A549 (cell line): ENCODE results near the gene TMBIM1. TPM values are rescaled to one million over a fixed set of nuclear protein-coding genes. Genes with fewer than 3 reads are reported as not detected.

Experiments
- ATAC-seq, 2 experiments: fragments of 200-7000 bp in 1 of 2; fragments of >200 bp in 1 of 2; cut with Nextera tagmentation in 1 of 2; cut with Tn5 transposase in 1 of 2; 3 replicates each; pipeline versions ENCODE4 v1.8.0 to v1.9.1; 2018 to 2020; ENCODE audit warnings: mild to moderate bottlenecking in 1 of 2, moderate library complexity in 1 of 2
- CTCF ChIA-PET: fragments of 300-600 bp; sonication (Branson Sonifier 250); formaldehyde crosslinking; extraction: SDS; loops from one replicate; lab custom pipeline; 2021; ENCODE audit warnings: antibody characterized with exemption, inconsistent platforms; lab: Yijun Ruan, JAX
- POLR2A ChIA-PET: fragments of 350-600 bp; formaldehyde crosslinking; extraction: SDS; loops from one replicate; lab custom pipeline; 2021; ENCODE audit warnings: antibody characterized with exemption, inconsistent platforms; lab: Yijun Ruan, JAX
- DNase-seq, 2 experiments: peaks; one replicate each; pipeline versions ENCODE4 v3.0.0 to v3.0.0-alpha.2; 2011 to 2016; ENCODE audit warnings: low read depth in 1 of 2, low spot score in 1 of 2
- FAIRE-seq: peaks from 2 replicates; lab custom pipeline; 2011; peaks lifted over from hg19 to GRCh38; lab: Jason Lieb, UNC
- H3K27ac ChIP-seq, 2 experiments: fragments of >200 bp; sonication (Bioruptor Twin); formaldehyde crosslinking; 3 replicates each; pipeline ENCODE4 v1.5.1; 2016 to 2017
- H3K4me1 ChIP-seq: fragments of >200 bp; sonication (Bioruptor Twin); formaldehyde crosslinking; 3 replicates; pipeline ENCODE4 v1.6.1; 2016
- H3K4me2 ChIP-seq: fragments of >200 bp; sonication (Bioruptor Twin); formaldehyde crosslinking; 3 replicates; pipeline ENCODE4 v1.6.1; 2016
- H3K4me3 ChIP-seq: fragments of >200 bp; sonication (Bioruptor Twin); formaldehyde crosslinking; 3 replicates; pipeline ENCODE4 v1.5.1; 2016
- H3K9me3 ChIP-seq: fragments of >200 bp; sonication (Bioruptor Twin); formaldehyde crosslinking; 3 replicates; pipeline ENCODE4 v1.6.1; 2016
- ATOH8 ChIP-seq: fragments of 250-450 bp; sonication (Bioruptor Pico); IDR thresholded peaks from 2 replicates; pipeline ENCODE4 v1.5.0; 2020; ENCODE audit warnings: low read depth, mild to moderate bottlenecking, moderate library complexity
- BCL3 ChIP-seq: fragments of >200 bp; sonication (Bioruptor Twin); formaldehyde crosslinking; IDR thresholded peaks from 3 replicates; pipeline ENCODE4 v1.6.1; 2016
- CHD2 ChIP-seq: fragments of 150-350 bp; IDR thresholded peaks from 2 replicates; pipeline ENCODE4 v1.6.1; 2014; ENCODE audit warnings: low read length; ENCODE audit not compliant: partially characterized antibody
- CHD4 ChIP-seq: fragments of 200-600 bp; sonication (generic); IDR thresholded peaks from 2 replicates; pipeline ENCODE4 v1.6.1; 2016; ENCODE audit warnings: antibody characterized with exemption, mild to moderate bottlenecking, borderline replicate concordance
- EHF ChIP-seq: fragments of 250-450 bp; sonication (Bioruptor Pico); IDR thresholded peaks from 2 replicates; pipeline ENCODE4 v1.5.0; 2020; ENCODE audit warnings: mild to moderate bottlenecking
- HOXA7 ChIP-seq: fragments of 250-450 bp; sonication (Bioruptor Pico); IDR thresholded peaks from 2 replicates; pipeline ENCODE4 v1.5.0; 2020; ENCODE audit warnings: mild to moderate bottlenecking, moderate library complexity
- HOXB5 ChIP-seq: fragments of 250-450 bp; sonication (Bioruptor Pico); IDR thresholded peaks from 2 replicates; pipeline ENCODE4 v1.5.0; 2020; ENCODE audit warnings: mild to moderate bottlenecking, moderate library complexity
- JUN ChIP-seq, 2 experiments: fragments of >200 bp; sonication (Bioruptor Twin); formaldehyde crosslinking; IDR thresholded peaks; 2 replicates in 1 of 2; 3 replicates in 1 of 2; pipeline ENCODE4 v1.6.1; 2016 to 2017
- RARB ChIP-seq: fragments of 250-450 bp; sonication (Bioruptor Pico); IDR thresholded peaks from 2 replicates; pipeline ENCODE4 v1.8.0; 2021; ENCODE audit warnings: mild to moderate bottlenecking, moderate library complexity
- REST ChIP-seq: fragments of 200-600 bp; sonication (generic); IDR thresholded peaks from 2 replicates; pipeline ENCODE4 v1.6.1; 2016; ENCODE audit warnings: antibody characterized with exemption, mild to moderate bottlenecking, moderate library complexity
- USF2 ChIP-seq: fragments of 450-650 bp; IDR thresholded peaks from 2 replicates; pipeline ENCODE4 v1.6.1; 2014; ENCODE audit warnings: antibody characterized with exemption
- ZC3H11A ChIP-seq: fragments of 450-650 bp; IDR thresholded peaks from 2 replicates; pipeline ENCODE4 v1.6.1; 2014; ENCODE audit warnings: antibody characterized with exemption, mild to moderate bottlenecking
- ZNF302 ChIP-seq: fragments of 250-450 bp; sonication (Bioruptor Pico); IDR thresholded peaks from 2 replicates; pipeline ENCODE4 v1.9.0; 2021; ENCODE audit warnings: inconsistent platforms, mild to moderate bottlenecking, moderate library complexity
- WGBS: methylation state at CpG from one replicate; pipeline ENCODE4 v1.1.6; 2017; ENCODE audit errors: missing lambda C conversion rate; 5-methylcytosine and 5-hydroxymethylcytosine counted together
- polyA plus RNA-seq, 4 experiments: library from polyadenylated mRNA; depleted of rRNA in 3 of 4; stranded (reverse); fragments of >200 nt; fragmentation: RNase III in 1 of 4; extraction: RNeasy Plus Mini Kit Qiagen cat#74134 plus additional on column Dnase treatment in 1 of 4; gene quantifications; 2 replicates in 3 of 4; 3 replicates in 1 of 4; pipeline ENCODE4 v1.2.3, GENCODE V29; 2011 to 2017
- TF ChIP-seq, protein P1 (sequence below): fragments of 150-350 bp; IDR thresholded peaks from 2 replicates; pipeline ENCODE4 v1.6.1; 2014; ENCODE audit warnings: low read depth, mild to moderate bottlenecking, low read length
- TF ChIP-seq, protein P2 (sequence below): IDR thresholded peaks from 2 replicates; pipeline ENCODE4 v1.6.1; 2012

Gene TMBIM1
- polyA plus RNA-seq, 2 of the 4 experiments (the other 2 are of a cell fraction) = 61.4 to 70.4 TPM

DNA sequence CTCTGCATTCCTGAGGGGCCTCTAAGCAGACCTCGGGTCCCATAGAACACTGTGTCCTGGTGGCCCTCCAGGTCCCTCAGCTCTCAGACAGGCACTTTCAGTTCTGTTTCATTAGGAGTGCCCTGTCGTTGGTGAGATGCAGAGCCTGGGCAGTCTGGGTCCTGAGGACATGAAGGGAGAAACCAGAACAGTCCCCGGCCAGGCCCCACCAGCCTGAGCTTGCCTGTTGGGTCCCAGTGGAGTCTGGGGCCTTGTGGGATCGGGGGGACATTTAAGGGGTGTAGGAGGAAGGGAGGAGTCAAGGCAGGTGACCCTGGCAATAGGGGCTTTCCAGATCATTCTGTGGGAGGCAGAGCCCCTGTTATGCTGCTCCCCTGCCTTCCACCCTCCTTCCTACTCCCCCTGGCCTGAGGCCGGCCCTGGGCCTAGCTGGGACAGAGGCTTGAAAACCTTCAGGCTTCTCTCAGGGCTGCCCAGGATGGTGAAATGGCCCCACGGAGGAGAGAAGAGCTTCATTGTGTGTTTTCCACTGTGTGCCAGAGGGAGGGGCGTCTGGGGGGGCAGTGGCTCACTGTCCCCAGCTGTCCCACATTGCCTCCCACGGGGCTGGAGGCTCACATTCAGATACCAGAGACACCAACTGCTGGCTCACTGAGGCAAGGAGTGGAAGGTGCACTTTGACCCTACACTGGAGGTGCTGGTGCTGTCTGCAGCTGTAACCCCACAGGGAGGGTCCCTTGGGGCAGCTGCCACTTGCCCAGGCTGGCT is 37.7 kb upstream of the TMBIM1 start:
- no peak for TF ChIP-seq RARB
- TF ChIP-seq, protein P1, sequence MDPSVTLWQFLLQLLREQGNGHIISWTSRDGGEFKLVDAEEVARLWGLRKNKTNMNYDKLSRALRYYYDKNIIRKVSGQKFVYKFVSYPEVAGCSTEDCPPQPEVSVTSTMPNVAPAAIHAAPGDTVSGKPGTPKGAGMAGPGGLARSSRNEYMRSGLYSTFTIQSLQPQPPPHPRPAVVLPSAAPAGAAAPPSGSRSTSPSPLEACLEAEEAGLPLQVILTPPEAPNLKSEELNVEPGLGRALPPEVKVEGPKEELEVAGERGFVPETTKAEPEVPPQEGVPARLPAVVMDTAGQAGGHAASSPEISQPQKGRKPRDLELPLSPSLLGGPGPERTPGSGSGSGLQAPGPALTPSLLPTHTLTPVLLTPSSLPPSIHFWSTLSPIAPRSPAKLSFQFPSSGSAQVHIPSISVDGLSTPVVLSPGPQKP = no peak
- no peak for TF ChIP-seq CHD4
- no peak for TF ChIP-seq BCL3
- TF ChIP-seq JUN (IDR thresholded peaks at IDR 0.05) = no peak
- TF ChIP-seq ZC3H11A = no peak
- no peak overlapping the region for H3K27ac ChIP-seq
- ChIA-PET POLR2A (no interaction called here), CTCF (interaction anchor here (1.0 to 3.0 kb wide), 2 partner anchors 26 to 28 kb away, joined by 4 to 13 read pairs; partner anchors contain the start of gene CATIP)
- H3K4me3 ChIP-seq = no peak overlapping the region
- 74% methylated on average over 8 of the region's 8 CpGs for WGBS
- ATAC-seq = no peak
- no peak for FAIRE-seq
- H3K9me3 ChIP-seq = no peaks in the 10 kb centered on the region
- H3K4me1 ChIP-seq = peaks cover 13% of the 10 kb centered on the region
- no peak for DNase-seq
- no peak overlapping the region for H3K4me2 ChIP-seq

GRCh38 chr2:218329027-218329825 is 36.9 kb upstream of the TMBIM1 start:
- no peaks in the 10 kb centered on the region for H3K9me3 ChIP-seq
- TF ChIP-seq CHD2 (no peak), HOXA7 (no peak), ZNF302 (CRISPR knock-in tag) (no peak), ATOH8 (no peak), USF2 (no peak)
- TF ChIP-seq, protein P2, sequence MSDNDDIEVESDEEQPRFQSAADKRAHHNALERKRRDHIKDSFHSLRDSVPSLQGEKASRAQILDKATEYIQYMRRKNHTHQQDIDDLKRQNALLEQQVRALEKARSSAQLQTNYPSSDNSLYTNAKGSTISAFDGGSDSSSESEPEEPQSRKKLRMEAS = no peak
- ChIA-PET CTCF (interaction anchor here (1.0 to 3.0 kb wide), 2 partner anchors 27 to 28 kb away, joined by 4 to 13 read pairs; partner anchors contain the start of gene CATIP), POLR2A (no interaction called here)
- WGBS = 88% methylated on average over 18 of the region's 18 CpGs
- no peak overlapping the region for H3K27ac ChIP-seq
- no peak overlapping the region for H3K4me3 ChIP-seq
- ATAC-seq (no peak), DNase-seq (no peak), FAIRE-seq (no peak)
- no peak overlapping the region for H3K4me2 ChIP-seq
- H3K4me1 ChIP-seq = peaks cover 21% of the 10 kb centered on the region

DNA sequence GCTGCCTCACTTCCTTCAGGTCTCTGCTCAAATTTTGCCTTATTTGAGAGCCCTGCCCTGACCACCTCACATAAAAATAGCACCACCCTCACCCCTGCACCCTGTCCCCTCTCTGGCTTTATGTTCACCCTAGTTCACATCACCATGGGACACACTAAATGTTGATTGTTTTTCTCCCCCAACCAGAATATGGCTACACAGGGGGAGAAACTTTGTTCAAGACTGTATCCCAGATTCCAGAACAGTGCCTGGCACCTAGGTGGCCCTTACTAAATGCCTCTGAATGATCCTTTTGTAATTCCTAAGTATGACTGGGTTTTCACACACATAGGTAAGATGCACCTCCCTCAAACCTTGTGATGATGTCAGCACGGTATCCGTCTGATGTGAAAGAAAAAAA is 36.0 kb upstream of the TMBIM1 start:
- no peak overlapping the region for H3K4me2 ChIP-seq
- H3K27ac ChIP-seq = no peak overlapping the region
- H3K4me1 ChIP-seq = peaks cover 23% of the 10 kb centered on the region
- DNase-seq (no peak), FAIRE-seq (no peak), ATAC-seq (no peak)
- ChIA-PET CTCF (interaction anchor here (6.3 kb wide), 1 partner anchor 29 kb away, joined by 28 read pairs; the partner anchor contains the start of gene CATIP), POLR2A (no interaction called here)
- no peak overlapping the region for H3K4me3 ChIP-seq
- no peaks in the 10 kb centered on the region for H3K9me3 ChIP-seq
- TF ChIP-seq, protein P1 = no peak
- TF ChIP-seq REST (no peak), HOXB5 (CRISPR knock-in tag) (no peak), CHD4 (no peak), EHF (CRISPR knock-in tag) (no peak)
- 85% methylated on average over 2 of the region's 2 CpGs for WGBS
